GM18519 (cell line): ENCODE data around the gene ADRB1.

ENCODE experiments used
- ATAC-seq: cut with Tn5 transposase; IDR thresholded peaks from one replicate; pipeline ENCODE4 v1.9.1; 2021; ENCODE audit warnings: mild to moderate bottlenecking, moderate library complexity; ENCODE audit not compliant: unreplicated experiment, low FRiP score

ADRB1 gene

GRCh38 chr10:114051714-114052113 is 8.0 kb downstream of the ADRB1 start:
- no peak for ATAC-seq

DNA sequence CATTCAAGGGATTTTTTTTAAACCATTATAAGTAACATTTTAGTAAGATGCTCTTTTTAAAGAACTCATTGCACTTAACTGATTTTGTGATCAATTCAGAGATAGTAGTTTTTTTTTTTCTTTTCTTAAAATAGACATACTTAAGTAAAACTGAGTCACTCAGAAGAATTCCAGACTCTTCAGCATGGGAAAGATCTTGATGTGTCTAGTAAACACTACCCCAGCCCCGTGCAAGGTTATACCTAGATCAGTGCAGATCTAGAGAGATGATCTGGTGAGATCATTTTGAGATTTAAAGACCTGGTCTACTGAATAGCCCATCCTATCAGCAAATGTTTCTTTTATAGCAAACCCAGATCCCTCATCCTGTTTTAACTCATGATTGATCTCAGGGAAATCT is 8.6 kb downstream of the ADRB1 start:
- no peak for ATAC-seq

- no peak for ATAC-seq
Observed at GRCh38 chr10:114053946-114054345, 10.3 kb downstream of the ADRB1 start.

GRCh38 chr10:114057855-114058254 is 14.2 kb downstream of the ADRB1 start:
- no peak for ATAC-seq

DNA sequence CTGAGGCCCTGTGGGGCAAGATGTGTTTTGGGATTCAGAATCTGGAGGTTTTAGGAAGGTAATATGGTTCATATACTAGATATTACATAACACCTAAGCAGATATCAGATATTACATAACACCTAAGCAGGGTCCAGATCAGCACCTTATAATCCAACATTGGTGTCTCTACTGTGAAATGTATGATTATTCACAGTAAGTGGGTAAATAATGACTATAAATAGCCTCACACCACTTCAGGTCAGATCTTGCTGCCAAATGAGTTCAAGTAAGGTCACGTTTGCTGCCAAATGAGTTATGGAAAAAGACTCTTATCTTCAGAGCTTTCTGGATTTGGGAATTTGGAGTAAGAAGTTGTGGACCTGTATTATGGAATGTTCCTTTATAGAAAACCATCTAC is 14.6 kb downstream of the ADRB1 start:
- no peak for ATAC-seq

DNA sequence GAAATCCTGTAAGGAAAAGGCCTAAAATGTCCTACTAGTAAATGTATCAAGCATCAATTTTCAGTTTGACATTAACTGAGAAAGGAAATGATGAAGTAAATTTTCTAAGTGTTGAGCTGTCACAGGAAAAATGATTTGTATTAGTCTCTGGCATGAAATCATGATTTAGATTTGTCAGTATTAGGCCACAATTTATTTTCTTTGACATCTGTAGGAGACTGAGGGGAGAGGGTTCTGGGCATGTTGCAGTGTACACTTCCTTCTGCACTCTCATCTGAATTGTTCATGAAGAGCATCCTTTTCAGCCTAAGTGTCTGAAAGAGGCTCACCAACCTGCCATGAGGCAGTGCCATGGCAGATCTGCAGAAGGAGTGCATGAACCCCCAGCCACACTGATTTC is 15.9 kb downstream of the ADRB1 start:
- no peak for ATAC-seq

- ATAC-seq, result no peak
Observed at GRCh38 chr10:114060456-114060855, 16.8 kb downstream of the ADRB1 start.

DNA sequence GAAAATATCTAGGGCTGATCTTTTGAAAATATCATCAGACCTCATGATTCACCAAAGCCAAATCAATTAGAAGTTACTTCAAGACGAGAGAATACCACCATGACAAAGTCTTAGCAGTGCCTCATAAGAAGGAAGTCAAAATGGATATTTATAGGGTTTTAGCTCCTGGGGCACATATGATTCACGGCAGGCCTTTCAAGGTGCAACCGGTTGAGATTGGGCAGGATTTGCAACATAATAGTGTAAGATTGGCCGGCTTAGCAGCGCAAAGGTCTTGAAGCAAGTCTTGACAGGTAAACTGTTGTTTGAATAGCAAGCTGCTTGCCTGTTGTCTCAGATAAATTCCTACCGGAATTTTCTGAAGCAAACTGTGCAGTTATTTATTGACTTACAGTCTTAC is 17.5 kb downstream of the ADRB1 start:
- no peak for ATAC-seq

DNA sequence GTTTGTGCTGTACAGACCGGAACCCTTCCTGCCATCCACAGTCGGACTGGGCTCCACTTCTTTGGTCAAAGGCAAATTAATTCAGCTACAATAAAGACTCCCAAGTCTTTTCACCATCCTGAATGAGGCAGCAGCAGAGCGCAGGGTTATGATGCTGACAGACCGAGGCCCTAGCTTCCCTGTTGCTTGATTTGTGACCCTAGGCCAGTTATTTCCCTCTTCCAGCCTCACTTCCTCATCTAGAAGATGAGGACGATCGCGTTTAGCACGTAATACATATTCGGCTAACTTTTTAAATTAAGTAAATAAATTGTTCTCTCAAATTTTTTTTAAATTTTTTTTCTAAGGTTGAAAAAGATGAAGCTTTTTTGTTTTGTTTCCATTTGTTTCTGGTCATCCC is 18.1 kb downstream of the ADRB1 start:
- ATAC-seq, result no peak

GRCh38 chr10:114064151-114065048 is 20.7 kb downstream of the ADRB1 start:
- no peak for ATAC-seq

DNA sequence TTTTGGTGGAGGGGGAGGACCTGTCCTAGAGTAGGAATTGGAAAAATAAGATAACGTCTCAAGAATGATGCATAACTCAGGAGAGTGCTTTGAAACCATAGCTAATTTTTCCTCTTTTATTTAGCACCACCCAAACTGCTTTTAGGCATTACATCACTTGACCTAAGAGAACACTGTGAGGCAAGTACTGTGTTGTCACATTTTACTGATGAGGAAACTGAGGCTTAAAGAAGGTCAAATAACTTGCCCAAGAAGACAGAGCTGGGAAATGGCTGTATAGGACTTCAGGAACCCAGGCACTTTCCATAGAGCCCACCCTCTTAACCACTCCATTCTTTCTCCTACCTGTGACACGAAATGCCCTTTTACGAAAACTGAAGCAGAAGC is 21.4 kb downstream of the ADRB1 start:
- ATAC-seq, result no peak

GRCh38 chr10:114068054-114068707 is 24.5 kb downstream of the ADRB1 start:
- no peak for ATAC-seq

DNA sequence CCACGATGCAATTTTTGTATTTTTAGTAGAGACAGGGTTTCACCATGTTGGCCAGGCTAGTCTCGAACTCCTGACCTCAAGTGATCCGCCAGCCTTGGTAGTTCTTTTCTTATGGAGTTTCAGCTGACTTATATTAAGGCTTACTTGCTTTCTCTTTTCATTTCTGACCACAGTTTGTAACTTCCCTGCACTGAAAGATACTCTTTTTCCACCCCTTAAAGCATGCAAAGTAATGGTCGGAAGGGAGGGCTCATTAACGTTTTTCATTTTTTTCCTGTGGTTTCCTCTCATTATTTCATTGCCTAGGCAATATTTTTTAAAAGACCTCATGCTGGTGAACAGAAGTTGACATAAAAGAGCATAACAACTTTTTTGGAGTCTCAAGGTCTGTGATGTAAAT is 27.0 kb downstream of the ADRB1 start:
- ATAC-seq, result no peak

DNA sequence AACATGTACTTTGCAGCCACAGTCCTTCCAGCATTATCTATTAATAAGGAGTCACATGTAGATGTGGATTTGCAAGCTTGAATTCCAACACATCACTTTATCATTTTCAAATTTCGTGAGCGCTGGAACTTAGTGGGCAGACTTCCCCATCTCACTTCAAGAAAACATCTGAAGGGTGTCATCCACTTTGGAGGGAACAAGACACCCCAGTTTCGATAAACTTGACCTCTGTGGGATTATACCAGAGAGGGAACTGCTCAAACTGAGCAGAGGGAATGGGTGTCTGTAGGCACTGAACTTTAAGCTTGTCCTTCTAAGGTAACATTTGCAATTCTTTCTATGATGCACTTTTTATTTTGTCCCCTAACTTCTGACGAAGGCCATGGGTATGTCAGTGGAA is 27.5 kb downstream of the ADRB1 start:
- no peak for ATAC-seq

DNA sequence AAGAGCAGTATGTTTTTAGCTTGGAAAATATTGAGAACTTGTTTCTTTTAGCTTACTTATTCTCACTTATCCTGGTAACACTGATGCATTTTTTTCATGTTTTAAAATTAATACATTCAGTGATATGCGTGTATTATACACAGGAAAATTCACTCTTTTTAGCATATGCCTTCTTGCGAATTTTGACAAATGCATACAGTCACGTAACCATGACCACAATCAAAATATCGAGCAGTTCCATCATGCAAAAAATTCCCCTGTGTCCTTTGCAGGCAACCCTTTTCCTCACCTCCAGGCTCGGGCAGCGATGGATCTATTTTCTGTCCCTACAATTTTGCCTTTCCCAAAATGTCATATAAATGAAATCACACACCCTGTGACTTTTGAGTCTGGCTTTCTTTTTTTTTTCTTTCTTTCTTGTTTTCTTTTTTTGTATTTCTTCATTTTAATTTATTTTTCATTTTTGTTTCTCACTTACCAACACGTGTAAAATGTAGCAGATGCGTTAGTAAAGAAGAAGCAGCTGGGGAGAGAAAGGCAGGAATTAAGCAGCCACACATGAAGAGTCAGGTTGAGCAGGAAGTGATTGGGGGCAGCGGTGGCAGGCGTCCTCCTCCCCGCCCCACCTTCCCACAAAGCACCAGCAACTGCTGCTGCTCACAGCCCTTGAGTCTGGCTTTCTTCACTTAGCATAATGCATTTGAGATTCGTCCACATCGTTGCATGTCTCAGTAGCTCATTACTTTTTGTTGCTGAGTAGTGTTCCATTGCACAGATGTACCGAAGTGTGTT is 29.9 kb downstream of the ADRB1 start:
- no peak for ATAC-seq

DNA sequence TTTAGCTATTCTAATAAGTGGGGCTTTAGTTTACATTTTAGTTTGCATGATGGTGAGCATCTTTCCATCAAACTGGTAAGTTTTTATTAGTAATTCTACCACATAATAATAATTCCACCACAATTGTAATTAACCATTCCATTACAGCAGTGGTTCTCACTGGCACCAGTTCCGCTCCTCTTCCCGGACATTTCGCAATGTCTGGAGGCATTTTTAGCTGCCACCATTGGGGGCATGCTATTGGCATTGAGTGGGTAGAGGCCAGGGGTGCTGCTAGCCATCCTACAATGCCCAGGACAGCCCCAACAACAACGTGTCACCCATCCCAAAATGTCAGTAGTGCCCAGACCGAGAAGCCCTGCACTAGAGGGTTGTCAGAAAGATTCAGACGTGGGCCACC is 31.4 kb downstream of the ADRB1 start:
- no peak for ATAC-seq

DNA sequence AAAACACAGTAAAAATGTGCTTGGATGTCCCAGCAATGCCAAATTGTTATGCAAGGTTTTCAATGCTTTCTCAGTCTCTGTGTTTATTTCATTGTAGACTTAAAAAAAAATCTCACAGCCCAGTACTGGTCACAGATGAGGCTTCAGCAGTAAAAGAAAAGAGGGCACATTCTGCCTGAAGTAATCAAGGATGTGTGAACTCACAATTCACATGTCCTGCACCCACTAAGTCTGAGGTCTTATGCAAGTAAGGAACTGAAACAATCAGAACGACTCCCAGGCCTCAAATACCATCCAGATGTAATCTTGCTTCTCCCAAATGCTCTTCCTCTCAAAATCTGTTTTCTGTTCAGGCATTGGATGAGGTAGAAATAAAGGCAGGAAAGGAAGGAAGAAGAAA is 33.7 kb downstream of the ADRB1 start:
- no peak for ATAC-seq

GRCh38 chr10:114077815-114078219 is 34.2 kb downstream of the ADRB1 start:
- no peak for ATAC-seq

DNA sequence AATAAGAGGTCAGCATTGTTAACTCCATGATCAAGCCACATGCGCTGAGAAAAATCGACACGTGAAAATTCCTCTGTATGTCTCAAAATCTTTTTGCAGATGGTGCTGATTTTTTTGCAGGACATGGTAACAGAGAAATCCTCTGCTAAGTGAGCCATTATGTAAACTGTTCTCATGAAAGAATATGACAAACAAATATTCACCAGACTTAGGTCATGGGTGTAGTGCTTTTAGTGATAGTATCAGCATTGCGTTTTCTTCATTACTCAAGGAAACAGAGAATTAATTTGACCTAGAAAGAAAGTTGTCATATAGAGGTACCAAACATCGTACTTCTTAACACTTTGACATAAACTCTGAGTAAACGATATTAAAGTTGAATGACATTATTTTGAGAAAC is 34.7 kb downstream of the ADRB1 start:
- no peak for ATAC-seq

DNA sequence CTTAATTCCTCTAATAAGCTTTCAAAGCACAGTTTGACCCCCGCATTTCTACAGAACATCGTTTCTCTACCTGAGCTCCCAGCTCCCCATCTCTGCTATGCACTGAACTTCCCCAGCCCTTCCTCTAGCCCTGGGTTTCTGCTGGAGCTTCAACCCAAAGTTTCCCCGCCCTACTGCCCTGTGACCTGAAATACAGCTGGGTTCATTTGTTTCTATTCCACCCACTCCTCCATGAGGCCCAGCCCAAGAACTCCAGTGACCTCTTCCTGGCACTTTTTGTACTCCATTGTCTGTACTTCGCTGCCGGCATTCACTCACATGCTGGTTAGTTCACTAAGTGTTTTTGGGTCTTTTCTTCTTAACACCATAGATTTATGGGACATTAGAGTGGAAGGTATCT is 35.8 kb downstream of the ADRB1 start:
- ATAC-seq, result no peak

- ATAC-seq, result no peak
Observed at GRCh38 chr10:114081911-114082583, 38.4 kb downstream of the ADRB1 start.
